Putamen (tissue), 1 donor: Measurements from ENCODE around the gene CYFIP1.

Experiments used
- DNase-seq: peaks from one replicate; pipeline ENCODE4 v3.0.0-alpha.2; 2016; ENCODE audit warnings: low spot score

Gene CYFIP1

GRCh38 chr15:22888120-22888859 lies 91.9 kb downstream of the CYFIP1 start:
- DNase-seq, result no peak

GRCh38 chr15:22887157-22887951 lies 92.8 kb downstream of the CYFIP1 start:
- DNase-seq, result peak; percentile 15

- DNase-seq, result no peak
Observed at GRCh38 chr15:22885120-22885519, 95.0 kb downstream of the CYFIP1 start.

GRCh38 chr15:22884344-22884743 lies 95.8 kb downstream of the CYFIP1 start:
- DNase-seq, result no peak

- no peak for DNase-seq
Observed at GRCh38 chr15:22883196-22883595, 97.0 kb downstream of the CYFIP1 start.

GRCh38 chr15:22881739-22882440 lies 98.3 kb downstream of the CYFIP1 start:
- DNase-seq, result no peak

GRCh38 chr15:22880981-22881738 lies 99.0 kb downstream of the CYFIP1 start:
- DNase-seq, result no peak

- DNase-seq, result no peak
Observed at GRCh38 chr15:22880068-22880980, 99.8 kb downstream of the CYFIP1 start.

GRCh38 chr15:22878103-22878502 lies 102.1 kb downstream of the CYFIP1 start:
- DNase-seq, result no peak

GRCh38 chr15:22877607-22878006 lies 102.6 kb downstream of the CYFIP1 start:
- DNase-seq, result no peak

GRCh38 chr15:22877117-22877516 lies 103.1 kb downstream of the CYFIP1 start:
- DNase-seq, result no peak

- no peak for DNase-seq
Observed at GRCh38 chr15:22874966-22875365, 105.2 kb downstream of the CYFIP1 start.

- no peak for DNase-seq
Observed at GRCh38 chr15:22874256-22874655, 105.9 kb downstream of the CYFIP1 start.

GRCh38 chr15:22873841-22874240 lies 106.3 kb downstream of the CYFIP1 start:
- DNase-seq, result no peak

- no peak for DNase-seq
Observed at GRCh38 chr15:22872936-22873701, 107.0 kb downstream of the CYFIP1 start.

- no peak for DNase-seq
Observed at GRCh38 chr15:22871481-22872086, 108.6 kb downstream of the CYFIP1 start.

GRCh38 chr15:22870865-22871264 lies 109.3 kb downstream of the CYFIP1 start:
- DNase-seq, result no peak

- no peak for DNase-seq
Observed at GRCh38 chr15:22869856-22870255, 110.3 kb downstream of the CYFIP1 start.

- no peak for DNase-seq
Observed at GRCh38 chr15:22868928-22869327, 111.2 kb downstream of the CYFIP1 start.

- no peak for DNase-seq
Observed at GRCh38 chr15:22868495-22868894, 111.7 kb downstream of the CYFIP1 start.
